Measurements from ENCODE around the gene ACRV1. TPM values are rescaled to one million over a fixed set of nuclear protein-coding genes. Genes with fewer than 3 reads are reported as not detected.
"Not testable (repeated sequence)": the region's sequence is repeated elsewhere in the genome, so short reads cannot be mapped to it uniquely, and the experiment has no call there.

Gene ACRV1, protein sequence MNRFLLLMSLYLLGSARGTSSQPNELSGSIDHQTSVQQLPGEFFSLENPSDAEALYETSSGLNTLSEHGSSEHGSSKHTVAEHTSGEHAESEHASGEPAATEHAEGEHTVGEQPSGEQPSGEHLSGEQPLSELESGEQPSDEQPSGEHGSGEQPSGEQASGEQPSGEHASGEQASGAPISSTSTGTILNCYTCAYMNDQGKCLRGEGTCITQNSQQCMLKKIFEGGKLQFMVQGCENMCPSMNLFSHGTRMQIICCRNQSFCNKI
- not detected for total RNA-seq
- long read RNA-seq, donor 1, result 0 reads
- long read RNA-seq, donor 2, result 0 reads

DNA sequence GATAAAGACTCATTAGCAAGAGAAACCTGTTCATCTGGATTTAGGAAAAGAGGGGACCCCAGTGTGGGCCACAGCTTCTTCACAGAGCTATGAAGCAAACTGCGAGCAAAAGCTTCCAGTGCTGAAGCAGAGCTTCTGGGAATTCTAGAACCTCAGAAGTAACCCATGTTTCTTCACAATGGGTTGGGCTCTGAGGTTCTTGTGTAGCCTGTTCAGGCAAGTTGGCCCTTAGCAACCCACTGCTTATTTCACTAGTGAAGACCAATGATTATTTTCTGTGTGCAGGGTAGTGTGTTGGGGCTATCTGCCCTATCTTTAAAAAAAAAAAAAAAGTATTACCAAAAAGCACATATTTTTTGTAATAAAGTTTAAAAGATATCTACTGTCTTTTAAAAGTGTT, at the start of gene ACRV1:
TSS of gene ACRV1 (minus strand) at position 101 of the 400 bp plus-strand sequence. CDS start at position 34, 67 bp downstream.
- intact Hi-C loops (cut with DNase I), result no loop called here
- no peak for DNase-seq (ENCODE audit: low spot score)

DNA sequence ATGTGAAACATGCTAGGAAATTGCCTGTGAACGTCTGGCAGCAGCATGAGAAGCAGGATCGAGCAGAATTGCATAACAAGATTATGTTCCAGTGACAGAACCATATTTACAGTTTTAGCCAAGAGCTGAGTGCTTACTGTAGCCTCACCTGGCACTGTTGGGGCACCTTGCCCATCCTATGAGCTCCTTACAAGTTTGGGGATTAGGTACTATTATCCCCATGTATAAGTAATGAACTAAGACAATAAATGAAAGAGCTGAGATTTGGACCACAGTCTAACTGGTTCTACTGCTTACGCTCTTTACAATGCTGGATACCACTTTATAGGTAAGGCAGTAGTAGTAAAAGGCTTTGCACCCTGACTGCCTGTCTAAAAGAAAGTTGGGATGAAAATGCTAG, 48.3 kb upstream of the ACRV1 start:
- intact Hi-C loops (cut with DNase I), result no loop called here
- no peak for DNase-seq (ENCODE audit: low spot score)

DNA sequence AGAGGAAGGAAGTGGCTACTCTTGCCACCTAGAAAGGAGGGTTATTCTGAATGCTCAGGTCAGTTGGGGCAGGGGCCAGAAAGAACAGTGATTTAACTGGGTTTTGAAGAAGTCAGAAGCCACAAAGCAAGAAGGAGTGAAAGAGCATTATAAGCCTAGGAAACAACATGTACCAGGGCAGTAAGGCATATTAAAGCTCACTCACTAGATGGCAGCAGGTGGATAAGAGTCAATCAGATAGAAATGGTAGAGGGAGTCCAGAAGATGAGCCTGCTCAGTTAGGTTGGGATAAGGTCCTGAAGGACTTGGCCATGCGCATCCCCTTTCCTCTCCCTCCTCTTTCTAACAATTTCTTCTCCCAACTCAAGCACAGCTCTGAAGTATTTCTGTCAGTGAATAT, 43.5 kb upstream of the ACRV1 start:
- intact Hi-C loops (cut with DNase I), result no loop called here
- DNase-seq (ENCODE audit: low spot score), result no peak

DNA sequence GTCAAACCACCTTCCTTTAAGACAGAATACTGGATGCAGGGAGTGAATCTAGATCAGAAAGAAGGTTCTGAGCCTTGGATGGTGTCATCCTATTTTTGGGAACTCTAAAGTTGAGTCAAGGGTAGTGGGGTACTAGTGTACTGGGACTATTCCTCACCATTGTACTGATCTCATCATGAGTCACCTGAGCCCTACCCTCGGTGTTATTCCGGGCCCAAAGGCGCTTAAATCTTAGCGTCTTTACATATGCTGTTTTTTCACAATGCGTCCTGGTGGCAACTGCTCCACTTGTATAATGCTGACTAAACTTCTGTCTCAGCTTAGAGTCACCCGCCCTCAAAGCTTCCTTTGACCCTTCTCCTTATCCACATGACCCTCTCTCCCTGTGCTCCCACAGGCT, 40.1 kb upstream of the ACRV1 start:
- intact Hi-C loops (cut with DNase I), result no loop called here
- no peak for DNase-seq (ENCODE audit: low spot score)

DNA sequence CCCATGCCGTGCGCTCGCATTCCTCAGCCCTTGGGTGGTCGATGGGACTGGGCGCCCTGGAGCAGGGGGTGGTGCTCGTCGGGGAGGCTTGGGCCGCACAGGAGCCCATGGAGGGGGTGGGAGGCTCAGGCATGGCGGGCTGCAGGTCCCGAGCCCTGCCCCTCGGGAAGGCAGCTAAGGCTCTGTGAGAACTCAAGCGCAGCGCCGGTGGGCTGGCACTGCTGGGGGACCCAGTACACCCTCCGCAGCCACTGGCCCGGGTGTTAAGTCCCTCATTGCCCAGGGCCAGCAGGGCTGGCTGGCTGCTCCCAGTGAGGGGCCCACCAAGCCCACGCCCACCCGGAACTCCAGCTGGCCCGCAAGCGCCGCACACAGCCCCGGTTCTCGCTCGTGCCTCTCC, 24.0 kb upstream of the ACRV1 start:
- intact Hi-C loops (cut with DNase I); DNase-seq (ENCODE audit: low spot score): not testable (repeated sequence)

DNA sequence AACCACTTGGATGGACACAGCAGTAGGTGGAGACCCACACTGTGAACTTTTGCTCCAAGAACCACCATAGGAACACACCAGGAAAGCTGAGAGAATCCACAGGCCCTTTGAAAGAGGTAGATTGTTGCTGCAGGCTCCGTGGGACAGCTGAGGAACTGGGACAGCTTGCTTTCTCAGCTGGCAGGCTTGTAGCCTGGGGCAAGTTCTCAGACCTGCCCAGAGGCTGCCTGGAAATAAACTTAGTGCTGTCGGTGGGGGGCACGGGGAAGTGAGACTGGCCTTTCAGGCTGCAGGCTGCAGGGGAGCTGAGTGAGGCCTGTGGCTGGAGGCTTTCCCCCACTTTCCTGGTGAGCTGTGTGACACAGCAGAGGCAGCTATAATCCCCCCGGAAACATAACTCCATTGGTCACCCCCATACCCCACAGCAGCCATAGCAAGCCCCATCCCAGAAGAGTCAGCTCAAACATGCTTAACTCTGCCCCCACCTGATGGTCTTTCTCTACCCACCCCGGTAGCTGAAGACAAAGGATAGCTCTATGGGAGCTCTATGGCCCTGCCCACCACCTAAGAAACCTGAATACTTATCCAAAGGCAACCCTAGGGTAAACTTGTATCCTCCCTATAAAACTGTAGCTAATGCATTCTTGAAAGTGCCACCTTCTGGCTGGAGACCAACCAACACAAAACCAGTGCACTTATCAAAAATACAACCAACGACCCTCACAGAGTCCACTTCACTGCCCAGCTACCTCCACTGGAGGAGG, 21.4 kb upstream of the ACRV1 start:
- DNase-seq (ENCODE audit: low spot score), result no peak
- intact Hi-C loops (cut with DNase I), result no loop called here

DNA sequence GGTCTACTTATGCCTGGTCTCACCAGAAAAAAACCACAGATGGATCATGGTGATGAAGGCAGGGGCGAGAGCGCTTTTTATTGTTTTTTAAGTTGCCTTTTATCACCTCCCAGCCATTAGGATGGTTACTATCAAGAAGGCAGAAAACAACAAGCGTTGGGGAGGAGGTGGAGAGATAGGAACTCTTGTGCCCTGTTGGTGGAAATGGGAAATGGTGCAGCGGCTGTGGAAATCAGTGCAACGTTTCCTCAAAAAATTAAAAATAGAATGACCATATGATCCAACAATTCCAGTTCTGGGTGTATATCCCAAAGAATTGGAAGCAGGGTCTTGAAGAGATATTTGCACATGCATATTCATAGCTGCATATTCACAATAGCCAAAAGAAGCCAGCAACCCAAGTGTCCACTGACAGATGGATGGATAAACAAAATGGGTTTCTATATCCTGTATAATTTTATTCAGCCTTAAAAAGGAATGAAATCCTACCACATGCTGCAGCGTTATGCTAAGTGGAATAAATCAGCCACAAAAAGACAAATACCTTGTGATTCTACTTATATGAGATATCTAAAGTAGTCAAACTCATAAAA, 20.5 kb upstream of the ACRV1 start:
- intact Hi-C loops (cut with DNase I), result no loop called here

DNA sequence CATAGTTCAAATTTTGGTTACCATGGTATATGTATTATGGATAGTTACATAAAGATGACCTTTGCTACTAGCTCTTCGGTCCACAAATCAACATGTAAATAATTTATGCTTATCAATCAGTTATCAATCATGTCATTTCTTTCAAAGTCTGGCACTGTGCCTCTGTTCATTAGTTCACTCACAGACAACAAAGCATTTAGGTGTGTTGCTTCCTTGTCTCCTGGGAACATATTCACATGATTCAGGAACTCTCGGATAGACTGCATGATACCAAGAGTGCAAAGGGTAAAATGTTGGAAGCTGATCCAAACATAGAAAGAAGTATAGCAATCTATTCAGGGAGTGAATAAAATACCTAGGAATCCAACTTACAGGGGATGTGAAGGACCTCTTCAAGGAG, 14.3 kb upstream of the ACRV1 start:
- intact Hi-C loops (cut with DNase I), result loop anchor here in 1 of 2 donors (5.0 kb wide), 1 partner anchor 1838 kb away; no protein-coding TSS in a partner anchor
- DNase-seq (ENCODE audit: low spot score), result no peak

More for the DNA sequence above, 20.5 kb upstream of the ACRV1 start:
- no peak for DNase-seq (ENCODE audit: low spot score)

DNA sequence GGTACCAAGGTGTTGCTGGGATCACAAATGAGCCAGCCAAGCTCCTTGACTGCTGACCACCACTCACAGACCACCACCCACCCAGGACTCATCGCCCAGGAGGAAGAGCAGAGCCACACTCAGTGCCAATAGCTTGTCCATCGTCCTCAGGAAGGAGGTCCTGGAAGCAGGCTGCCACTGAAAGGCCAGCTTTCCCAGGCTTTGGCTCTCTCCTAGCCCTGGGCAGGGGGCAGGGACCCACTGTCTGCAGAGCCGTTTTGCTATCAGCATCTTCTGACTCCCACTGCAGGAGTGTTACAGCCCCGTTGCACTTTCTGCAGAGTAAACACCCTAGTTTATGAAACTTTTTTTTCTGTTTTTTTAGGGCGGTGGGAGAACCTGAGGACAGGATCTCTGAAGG, 12.2 kb upstream of the ACRV1 start:
- intact Hi-C loops (cut with DNase I), result loop anchor here in 1 of 2 donors (5.0 kb wide), 1 partner anchor 1836 kb away; no protein-coding TSS in a partner anchor
- DNase-seq (ENCODE audit: low spot score), result no peak

DNA sequence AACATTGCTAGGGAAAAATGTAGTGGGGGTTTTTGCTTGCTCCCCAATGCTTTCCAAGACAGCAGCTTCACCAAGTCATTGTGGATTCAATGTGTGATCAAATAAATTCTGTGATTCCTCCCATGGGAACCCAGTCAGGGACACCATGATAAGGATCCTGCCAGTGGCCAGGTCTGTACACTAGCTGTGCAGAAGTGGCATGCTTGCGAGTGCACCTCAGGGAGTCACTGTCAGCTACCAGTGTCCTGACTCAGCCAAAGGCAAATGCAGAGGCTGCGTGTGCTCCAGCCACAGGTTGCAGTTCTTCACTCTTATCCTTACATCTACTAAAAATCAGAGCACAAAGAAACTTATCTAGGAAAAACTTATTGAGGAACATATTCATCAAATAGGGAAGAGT, 9.4 kb upstream of the ACRV1 start:
- intact Hi-C loops (cut with DNase I), result loop anchor here in 1 of 2 donors (5.0 kb wide), 1 partner anchor 1833 kb away; no protein-coding TSS in a partner anchor
- DNase-seq (ENCODE audit: low spot score), result no peak

DNA sequence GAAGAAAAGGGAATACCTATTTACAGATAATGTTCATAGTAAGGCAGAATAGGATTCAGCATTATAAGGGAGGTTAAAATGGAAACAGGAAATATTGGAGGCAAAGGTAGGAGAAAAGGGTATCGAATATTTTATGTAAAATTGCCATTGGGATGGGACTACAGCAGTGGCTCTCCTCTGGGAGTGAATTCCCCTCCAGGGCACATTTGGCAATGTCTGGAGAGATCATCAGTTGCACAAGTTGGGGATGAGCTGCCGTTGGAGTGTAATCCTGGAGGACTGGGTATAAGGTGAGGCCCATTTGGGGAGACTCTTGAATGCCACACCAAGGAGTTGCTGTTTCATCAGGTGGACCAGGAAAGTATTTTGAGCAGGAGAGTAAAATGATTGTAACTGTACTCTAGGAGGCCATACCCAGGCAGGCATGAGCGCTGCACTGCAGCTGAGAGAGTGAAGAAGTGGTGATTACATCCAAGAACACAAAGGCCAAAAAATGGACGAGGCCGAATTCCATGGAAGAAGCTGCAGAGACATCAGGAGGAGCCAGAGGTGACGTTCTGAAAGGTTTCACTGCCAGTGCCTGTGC, 8.7 kb upstream of the ACRV1 start:
- no peak for DNase-seq (ENCODE audit: low spot score)
- intact Hi-C loops (cut with DNase I), result no loop called here

DNA sequence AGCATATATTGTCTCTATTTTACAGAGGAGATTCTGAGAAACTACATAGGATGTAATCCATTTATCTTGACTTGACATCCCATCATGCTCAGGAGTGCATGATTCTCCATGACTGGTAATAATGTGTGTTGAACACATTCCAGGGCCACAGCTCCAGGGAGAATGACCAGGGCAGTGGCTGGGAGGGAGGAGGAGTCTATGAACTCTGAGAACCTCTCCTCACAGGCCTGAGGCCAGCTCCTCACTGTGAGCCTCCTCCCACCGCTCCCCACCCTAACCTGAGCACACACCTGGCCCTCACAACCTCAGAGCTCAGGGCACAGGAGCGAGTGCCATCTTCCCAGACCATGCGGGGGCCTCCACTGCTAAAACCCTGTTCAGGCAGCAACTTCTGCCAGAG, 8.0 kb upstream of the ACRV1 start:
- intact Hi-C loops (cut with DNase I), result no loop called here
- no peak for DNase-seq (ENCODE audit: low spot score)

DNA sequence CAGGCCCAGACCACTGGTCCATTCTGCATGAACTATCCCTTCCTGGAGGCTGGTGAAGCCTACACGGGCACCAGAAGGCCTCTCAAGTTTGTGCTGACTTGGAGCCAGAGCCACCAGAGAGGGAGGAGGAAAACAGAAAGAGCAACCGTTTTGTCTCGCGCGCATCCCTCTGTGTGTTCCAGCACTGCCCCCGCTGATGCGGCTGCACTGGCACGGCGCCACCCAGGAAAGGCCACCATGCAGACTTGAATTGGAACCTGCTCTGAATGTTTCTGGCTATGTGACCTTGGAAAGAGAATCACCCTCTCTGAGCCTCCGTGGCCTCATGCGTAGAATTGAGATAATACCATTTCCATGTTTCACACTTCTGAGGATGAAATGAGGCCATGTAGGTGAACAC, 7.4 kb upstream of the ACRV1 start:
- intact Hi-C loops (cut with DNase I), result no loop called here
- no peak for DNase-seq (ENCODE audit: low spot score)

DNA sequence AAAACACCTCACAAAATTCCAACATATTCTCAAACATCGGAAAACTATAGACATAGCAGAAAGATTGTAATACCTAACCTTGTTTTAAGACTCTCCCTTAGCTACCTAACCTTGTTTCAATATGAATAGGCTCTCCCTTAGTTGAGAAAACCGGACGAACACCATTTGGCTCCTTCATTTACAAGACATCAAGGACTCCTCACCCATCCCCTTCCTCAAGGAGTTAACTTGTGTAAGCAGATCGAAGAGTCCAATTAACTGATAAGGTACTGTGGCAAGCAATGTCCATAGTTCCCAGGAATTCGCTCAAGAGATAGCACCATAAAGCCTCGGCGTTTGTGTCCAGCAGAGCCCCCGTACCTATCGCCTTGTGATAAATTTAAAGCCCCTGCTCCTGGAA, 4.6 kb upstream of the ACRV1 start:
- DNase-seq (ENCODE audit: low spot score), result no peak
- intact Hi-C loops (cut with DNase I), result no loop called here

DNA sequence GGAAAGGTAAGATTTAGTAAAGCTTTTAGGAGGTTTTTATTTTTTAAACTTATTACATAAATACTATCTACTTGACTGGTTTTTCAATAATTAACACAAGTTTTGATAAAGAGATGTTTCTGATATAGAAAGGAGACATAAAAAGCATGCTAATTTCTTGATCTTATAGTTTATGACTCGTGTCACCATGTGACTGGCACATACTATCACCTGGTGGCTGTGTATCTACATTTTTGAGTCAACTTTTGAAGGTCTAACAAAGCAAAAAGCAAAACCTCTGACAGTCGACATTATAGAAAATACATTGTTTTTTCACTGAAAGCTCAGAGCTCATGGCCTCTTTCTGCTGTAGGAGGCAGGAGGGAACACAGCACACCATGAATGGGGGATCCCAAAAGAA, 810 bp downstream of the ACRV1 start:
- intact Hi-C loops (cut with DNase I), result no loop called here
- no peak for DNase-seq (ENCODE audit: low spot score)

DNA sequence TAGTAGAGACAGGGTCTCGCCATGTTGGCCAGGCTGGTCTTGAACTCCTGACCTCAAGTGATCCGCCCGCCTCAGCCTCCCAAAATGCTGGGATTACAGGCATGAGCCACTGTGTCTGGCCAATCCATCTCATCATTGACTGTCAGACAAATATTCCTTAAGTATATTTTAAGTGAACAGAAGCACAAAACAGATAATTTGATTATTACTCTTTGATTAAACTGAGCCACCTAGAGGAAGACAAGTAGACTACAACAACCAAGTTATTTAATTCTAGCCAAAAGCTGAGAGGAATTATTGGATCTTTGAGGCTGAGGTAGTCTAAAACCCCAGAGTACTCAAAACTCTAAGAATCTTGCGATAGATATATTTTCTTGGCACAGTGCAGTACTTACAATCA, 1.2 kb downstream of the ACRV1 start:
- intact Hi-C loops (cut with DNase I), result no loop called here
- no peak for DNase-seq (ENCODE audit: low spot score)

DNA sequence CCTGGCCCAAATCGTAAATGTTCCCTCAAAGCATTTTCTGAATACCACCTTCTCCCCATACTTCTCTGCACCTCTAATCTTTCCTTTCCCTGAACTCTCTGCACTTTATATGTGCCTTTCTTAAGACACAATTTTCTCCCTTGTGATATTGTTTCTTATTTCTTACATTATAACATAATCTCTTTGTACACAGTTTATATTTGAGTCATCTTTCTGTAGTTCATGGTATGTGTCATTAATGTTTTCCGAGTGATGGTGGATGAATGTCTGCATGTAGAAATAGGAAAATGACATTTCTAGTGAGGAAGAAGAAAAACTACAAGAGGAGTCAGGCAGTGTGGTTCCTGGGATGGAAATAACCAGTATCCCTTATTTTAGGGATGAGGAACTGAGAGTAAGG, 5.5 kb downstream of the ACRV1 start:
- intact Hi-C loops (cut with DNase I), result no loop called here
- DNase-seq (ENCODE audit: low spot score), result no peak

DNA sequence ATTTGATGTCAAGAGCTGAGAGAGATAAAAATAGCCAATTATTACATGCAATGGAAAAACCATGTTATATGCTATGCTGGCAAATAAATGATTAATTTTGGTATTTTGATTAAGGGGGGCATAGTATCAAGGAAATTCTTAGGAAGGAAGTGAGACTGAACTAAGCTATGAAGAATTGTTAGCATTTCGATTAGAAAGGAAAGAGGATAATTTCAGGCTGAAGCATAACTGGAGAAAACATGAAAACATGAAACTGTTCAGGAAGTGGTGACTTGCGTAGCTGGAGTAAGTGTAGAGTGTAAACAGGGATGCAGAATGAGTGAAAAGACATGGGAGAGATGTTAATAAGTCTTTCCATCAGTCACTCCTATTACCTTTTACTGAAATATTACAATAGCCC, 6.4 kb downstream of the ACRV1 start:
- intact Hi-C loops (cut with DNase I), result no loop called here
- DNase-seq (ENCODE audit: low spot score), result no peak

DNA sequence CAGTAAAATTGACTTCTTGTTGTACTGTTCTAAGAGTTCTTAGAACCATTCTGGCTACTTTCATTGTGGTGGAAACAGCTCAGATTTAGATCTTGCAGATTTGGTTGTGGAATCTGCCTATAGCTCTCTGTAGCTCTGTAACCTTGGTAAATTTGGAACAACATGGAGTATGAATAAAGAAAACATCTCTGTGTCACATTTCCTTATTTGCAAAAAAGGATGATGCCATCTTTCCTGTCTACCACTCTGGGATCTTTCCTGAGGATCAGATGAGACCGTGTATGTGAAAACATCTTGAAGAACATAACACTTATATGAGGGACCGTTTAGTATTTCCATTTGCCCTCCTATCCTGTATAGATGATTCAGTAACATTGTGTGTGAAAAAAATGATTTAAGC, 9.1 kb downstream of the ACRV1 start:
- intact Hi-C loops (cut with DNase I), result no loop called here

DNA sequence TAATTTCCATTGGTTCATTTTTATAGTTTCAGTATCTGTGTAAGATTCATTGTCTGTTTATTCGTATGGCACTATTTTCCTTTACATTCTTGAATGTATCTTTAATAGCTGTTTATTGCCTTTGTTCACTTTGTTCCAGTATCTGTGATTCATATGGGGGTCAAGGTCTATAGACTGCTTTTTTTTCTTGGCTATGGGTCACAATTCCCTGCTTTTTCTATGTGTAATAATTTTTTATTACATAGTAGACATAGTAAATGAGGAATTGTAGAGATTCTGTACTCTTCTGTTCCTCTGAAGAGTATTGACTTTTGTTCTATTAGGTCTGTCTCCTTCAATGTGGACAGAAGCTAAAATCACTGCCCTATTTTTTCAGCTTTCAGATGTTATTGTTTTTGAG, 10.5 kb downstream of the ACRV1 start:
- intact Hi-C loops (cut with DNase I), result no loop called here

More for the DNA sequence above, 9.1 kb downstream of the ACRV1 start:
- DNase-seq (ENCODE audit: low spot score), result no peak

More for the DNA sequence above, 10.5 kb downstream of the ACRV1 start:
- no peak for DNase-seq (ENCODE audit: low spot score)

Data from posterior vena cava (tissue), 2 donors.